HCT116 (cell line): Measurements from ENCODE around the gene IL1RAPL1. TPM values are rescaled to one million over a fixed set of nuclear protein-coding genes. Genes with fewer than 3 reads are reported as not detected.

Source experiments
- microRNA-seq: library from miRNA; unstranded; fragments of <30 nt; microRNA quantifications from one replicate; pipeline ENCODE4, GENCODE V29; 2016; ENCODE audit warnings: borderline number of aligned reads
- total RNA-seq: library from RNA; stranded (reverse); gene quantifications from one replicate; pipeline ENCODE4 v1.2.1, GENCODE V29; 2021; ENCODE audit not compliant: unreplicated experiment

The IL1RAPL1 gene
- total RNA-seq, 1 experiment from 2014 or later, result 2.8 TPM

Small RNA genes lying within 50 kb of the gene (microRNA-seq; reads per million reads assigned to microRNA genes)
- gene MIR4666B, result not detected
